Suprapubic skin (tissue), 3 donors: ENCODE measurements around the gene ZNF277.

Source experiments
- POLR2AphosphoS5 ChIP-seq, 3 donors: sonication (generic); formaldehyde crosslinking; IDR thresholded peaks; one replicate each; pipeline ENCODE4 v1.6.1; 2017; ENCODE audit warnings: antibody characterized with exemption in 3 of 3
- TF ChIP-seq, protein P1 (sequence below), 2 donors: fragments of 200-600 bp in 1 of 2; fragments of 450-650 bp in 1 of 2; sonication (generic) in 1 of 2; IDR thresholded peaks; one replicate each; pipeline ENCODE4 v1.5.1; 2016 to 2019; ENCODE audit warnings: antibody characterized with exemption in 2 of 2, mild to moderate bottlenecking in 1 of 2, moderate library complexity in 1 of 2

GRCh38 chr7:112296432-112296831 lies 89.9 kb downstream of the ZNF277 start:
- TF ChIP-seq, protein P1, sequence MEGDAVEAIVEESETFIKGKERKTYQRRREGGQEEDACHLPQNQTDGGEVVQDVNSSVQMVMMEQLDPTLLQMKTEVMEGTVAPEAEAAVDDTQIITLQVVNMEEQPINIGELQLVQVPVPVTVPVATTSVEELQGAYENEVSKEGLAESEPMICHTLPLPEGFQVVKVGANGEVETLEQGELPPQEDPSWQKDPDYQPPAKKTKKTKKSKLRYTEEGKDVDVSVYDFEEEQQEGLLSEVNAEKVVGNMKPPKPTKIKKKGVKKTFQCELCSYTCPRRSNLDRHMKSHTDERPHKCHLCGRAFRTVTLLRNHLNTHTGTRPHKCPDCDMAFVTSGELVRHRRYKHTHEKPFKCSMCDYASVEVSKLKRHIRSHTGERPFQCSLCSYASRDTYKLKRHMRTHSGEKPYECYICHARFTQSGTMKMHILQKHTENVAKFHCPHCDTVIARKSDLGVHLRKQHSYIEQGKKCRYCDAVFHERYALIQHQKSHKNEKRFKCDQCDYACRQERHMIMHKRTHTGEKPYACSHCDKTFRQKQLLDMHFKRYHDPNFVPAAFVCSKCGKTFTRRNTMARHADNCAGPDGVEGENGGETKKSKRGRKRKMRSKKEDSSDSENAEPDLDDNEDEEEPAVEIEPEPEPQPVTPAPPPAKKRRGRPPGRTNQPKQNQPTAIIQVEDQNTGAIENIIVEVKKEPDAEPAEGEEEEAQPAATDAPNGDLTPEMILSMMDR (IDR thresholded peaks at IDR 0.05): no peak
- no peak for TF ChIP-seq POLR2AphosphoS5 (IDR thresholded peaks at IDR 0.05)
